Smooth muscle cell of the brain vasculature (primary cell): ENCODE measurements around the gene BAHCC1.
A peak's percentile ranks its signal among the peaks of the same experiment; 100 is the strongest.

Source experiments
- DNase-seq: peaks from one replicate; pipeline ENCODE4 v3.0.0-alpha.2; 2012; ENCODE audit warnings: low read depth, low spot score

BAHCC1 gene

DNA sequence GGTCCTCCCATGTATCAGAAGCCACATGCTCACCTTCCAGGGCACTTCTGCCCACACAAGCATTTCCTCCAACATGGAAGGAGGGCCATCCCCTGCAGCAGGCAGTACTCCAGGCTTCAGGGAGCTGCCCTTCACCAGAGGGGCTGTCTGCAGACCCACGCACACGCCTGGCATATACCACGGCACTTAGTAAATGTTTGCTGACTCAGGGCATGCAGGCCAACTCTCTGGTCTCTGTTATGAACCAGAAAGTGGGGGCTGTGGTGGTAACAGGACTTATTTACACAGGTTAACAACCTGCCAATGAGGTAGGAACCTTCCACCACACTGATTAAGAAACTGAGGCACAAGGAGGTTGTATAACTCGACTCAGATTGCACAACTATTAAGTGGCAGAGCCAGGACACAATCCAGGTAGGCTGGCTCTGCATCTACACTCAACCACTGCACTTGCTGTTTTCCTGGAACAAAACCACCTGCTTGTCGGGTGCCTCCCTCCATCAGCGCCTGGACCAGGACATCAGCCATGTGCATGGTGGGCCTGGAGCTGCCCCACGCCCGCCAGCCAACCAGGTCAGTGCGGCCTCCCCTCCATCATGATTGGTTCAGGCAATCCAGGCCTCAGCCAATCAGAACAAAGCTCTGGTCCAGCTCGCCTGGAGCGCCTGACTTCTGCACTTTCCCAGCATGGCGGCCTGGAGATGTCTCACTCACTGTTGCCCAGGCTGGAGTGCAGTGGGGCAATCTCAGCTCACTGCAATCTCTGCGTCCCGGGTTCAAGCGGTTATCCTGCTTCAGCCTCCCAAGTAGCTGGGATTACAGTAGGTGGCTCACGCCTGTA lies 98.2 kb downstream of the BAHCC1 start:
- no peak for DNase-seq

- no peak for DNase-seq
These were observed 99.5 kb downstream of the BAHCC1 start for GRCh38 chr17:81494626-81495377.

DNA sequence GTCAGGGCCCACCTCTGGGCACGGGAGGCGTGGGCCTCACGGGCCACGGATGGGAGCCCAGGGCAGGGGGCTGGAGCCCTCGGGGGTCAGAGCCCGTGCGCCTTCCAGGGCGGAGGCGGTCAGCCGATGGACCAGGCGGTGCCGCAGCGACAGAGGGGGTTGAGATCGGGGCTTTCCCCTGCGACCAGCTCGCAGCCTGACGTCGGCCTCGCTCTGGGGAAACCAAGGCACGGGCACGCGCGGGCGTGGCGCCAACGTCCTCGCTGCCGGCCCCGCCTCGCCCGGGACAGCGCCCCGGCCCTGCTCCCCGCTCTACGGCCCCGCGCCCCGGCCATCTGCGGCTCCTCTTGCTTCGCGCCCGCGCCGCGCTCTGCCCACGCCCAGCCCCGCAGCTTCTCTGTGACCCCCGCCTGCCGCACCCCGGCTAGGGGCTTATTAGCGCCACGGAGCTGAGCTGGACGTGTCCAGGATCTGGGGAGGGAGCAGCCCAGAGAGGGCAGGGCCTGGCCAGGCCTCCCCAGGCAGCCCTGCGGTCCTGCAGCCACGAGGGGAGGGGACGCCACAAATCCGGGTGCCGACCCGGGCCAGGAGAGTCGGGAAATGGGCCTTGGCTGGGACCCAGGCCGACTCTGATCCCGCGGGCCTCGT lies 103.8 kb downstream of the BAHCC1 start:
- no peak for DNase-seq

DNA sequence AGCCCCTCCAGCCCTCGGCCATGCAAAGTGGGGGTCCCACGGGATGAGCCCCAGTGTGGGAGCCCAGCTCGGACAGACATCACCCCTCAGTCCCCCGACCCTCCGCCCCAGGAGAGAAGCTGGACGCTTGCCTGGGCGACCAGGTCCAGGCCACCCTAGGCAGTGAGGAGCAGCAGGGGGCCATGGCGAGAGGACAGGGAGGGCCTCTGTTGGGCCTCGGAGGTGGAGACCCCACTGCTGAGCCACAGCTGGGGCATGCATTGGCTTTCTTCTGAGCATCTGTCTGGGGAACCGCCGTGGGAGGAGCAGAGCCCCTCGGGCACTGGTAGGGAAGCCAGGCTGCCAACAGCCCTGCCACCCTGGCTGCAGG lies 104.3 kb downstream of the BAHCC1 start:
- DNase-seq, result no peak

DNA sequence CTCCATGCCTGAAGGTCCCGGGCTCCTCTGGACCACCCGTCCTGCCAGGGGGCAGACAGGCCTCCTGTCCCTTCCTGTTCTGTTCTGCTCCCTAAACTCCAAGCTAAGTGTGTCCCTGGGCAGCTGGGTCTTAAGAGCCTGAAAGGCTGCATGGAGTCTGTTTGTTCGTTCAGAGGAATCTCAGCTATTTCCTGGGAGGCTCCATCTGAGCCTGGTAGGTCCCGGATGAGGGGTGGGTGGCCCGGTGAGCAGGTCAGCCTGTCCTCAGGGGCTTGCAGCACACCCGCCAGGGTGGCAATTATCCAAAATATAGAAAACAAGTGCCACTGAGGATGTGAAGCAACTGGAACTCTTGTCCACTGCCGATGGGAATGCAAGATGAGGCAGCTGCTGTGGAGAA lies 104.8 kb downstream of the BAHCC1 start:
- DNase-seq, result no peak

DNA sequence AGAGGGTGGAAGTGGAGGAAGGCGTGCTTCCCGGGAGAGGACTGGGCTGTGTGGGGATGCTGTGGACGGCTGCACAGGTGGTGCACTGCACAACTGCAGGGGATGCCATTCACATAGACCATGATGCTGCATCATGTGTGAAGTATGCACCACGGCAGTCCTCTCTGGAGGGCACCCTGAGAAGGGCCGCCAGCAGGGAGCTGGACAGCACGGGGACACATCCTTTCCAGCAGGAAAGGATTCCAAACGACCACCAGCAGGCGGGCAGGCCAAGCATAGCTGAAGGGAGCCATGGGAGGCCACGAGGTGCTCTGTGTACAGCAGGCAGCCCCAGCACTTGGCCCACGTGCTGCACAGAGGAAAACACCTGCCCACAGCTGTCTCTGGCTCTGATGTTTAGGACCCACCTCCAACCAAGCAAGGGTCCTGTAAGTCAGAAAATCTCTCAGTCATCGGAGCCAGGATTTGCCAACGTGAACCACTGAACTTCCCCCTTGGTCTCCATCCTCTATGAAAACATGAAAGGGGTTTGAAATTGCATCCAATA lies 107.3 kb downstream of the BAHCC1 start:
- DNase-seq, result no peak

DNA sequence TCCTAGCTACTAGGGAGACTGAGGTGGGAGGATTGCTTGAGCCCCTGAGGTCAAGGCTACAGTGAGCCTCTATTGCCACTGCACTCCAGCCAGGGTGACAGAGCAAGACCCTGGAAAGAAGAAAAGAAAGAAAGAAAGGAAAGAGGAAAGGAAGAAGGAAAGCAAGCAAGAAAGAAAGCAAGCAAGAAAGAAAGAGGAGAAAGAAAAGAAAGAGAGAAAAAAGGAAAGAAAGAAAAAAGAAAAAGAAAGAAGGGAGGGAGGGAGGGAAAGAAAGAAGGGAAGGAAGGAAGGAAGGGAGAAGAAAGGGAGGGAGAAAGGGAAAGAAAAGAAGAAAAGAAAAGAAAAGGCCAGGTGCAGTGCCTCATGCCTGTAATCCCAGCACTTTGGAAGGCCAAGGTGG lies 108.4 kb downstream of the BAHCC1 start:
- no peak for DNase-seq

- DNase-seq, result no peak
These were observed 113.5 kb downstream of the BAHCC1 start for GRCh38 chr17:81508639-81509206.

DNA sequence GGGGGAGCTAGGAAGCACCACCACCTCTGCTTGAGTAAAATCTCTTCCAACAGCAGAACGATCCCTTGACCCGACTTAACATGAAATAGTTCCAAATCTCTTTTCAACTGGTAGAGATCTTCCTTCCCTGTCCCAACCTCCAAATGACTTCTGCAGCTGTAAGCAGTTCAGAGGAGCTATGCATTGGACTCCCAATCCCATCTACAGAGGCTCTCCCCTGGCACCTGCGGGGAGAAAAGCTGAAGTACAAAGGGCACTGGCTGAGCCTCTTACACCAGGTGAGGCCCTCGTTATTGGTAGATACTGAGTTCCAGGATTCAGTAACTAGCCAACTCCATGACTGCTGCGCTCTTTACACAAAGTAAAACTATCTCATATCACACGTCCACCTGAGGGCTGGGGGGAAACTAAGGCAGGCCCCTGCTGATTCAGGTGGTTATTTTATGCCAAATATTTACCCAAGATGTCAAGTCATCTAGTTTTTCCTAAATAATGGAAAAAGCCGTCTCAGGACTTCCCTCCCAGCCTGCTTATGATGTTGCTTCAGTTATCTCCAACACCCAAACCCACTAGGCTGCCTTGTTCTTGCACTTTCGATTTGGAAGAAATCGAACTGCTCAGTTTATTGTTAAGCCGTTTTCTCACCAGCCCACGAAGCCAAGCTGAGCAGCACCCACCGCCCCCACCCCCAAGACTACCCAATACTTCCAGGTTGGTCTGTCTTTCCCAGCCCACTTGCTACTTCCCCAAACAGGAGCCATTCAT lies 114.1 kb downstream of the BAHCC1 start:
- DNase-seq, result no peak

DNA sequence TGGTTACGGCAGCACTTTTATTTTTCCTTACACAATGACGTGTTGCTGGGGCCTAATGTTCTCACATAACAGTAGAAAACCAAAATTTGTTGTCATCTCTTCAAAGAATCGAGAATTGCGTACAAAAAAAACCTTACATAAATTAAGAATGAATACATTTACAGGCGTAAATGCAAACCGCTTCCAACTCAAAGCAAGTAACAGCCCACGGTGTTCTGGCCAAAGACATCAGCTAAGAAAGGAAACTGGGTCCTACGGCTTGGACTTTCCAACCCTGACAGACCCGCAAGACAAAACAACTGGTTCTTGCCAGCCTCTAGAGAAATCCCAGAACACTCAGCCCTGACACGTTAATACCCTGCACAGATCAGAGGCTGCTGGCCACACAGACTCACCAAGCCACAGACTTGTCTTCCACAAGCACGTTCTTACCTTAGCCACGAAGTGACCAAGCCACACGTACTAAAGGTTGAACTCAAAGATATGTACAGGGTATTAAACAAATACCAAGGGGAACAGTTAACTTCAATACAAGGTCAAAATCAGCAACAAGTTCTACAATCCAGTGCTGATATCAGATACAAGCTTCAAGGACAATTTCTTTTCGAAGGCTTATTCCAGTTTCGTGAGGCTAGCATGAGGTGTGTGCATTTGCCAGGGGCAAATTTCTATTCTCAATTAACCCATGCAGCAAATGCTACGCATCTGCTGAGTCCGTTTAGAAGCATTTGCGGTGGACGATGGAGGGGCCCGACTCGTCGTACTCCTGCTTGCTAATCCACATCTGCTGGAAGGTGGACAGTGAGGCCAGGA lies 114.9 kb downstream of the BAHCC1 start:
- no peak for DNase-seq

DNA sequence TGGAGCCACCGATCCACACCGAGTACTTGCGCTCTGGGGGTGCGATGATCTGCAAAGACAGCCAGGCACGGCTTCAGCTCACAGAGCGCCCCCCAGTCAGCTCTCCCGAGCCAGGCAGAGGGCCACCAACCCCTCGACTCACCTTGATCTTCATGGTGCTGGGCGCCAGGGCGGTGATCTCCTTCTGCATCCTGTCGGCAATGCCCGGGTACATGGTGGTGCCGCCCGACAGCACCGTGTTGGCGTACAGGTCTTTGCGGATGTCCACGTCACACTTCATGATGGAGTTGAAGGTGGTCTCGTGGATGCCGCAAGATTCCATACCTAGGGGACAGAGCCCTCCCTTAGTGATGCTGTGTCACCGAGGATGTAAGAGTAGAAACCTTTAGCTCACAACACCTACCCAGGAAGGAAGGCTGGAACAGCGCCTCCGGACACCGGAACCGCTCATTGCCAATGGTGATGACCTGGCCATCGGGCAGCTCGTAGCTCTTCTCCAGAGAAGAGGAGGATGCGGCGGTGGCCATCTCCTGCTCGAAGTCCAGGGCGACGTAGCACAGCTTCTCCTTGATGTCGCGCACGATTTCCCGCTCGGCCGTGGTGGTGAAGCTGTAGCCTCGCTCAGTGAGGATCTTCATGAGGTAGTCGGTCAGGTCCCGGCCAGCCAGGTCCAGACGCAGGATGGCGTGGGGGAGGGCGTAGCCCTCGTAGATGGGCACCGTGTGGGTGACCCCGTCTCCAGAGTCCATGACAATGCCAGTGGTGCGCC lies 115.7 kb downstream of the BAHCC1 start:
- DNase-seq, result no peak

DNA sequence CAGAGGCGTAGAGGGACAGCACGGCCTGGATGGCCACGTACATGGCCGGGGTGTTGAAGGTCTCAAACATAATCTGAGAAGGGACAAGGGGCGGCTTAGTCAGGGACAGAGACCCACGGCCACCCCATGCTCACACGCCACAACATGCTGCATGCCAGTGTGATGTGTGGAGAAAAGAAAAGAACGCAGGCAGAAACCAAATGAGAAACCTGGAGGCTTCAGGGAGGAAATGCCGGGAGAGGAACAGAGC lies 116.2 kb downstream of the BAHCC1 start:
- no peak for DNase-seq

GRCh38 chr17:81511804-81512561 lies 116.7 kb downstream of the BAHCC1 start:
- no peak for DNase-seq

DNA sequence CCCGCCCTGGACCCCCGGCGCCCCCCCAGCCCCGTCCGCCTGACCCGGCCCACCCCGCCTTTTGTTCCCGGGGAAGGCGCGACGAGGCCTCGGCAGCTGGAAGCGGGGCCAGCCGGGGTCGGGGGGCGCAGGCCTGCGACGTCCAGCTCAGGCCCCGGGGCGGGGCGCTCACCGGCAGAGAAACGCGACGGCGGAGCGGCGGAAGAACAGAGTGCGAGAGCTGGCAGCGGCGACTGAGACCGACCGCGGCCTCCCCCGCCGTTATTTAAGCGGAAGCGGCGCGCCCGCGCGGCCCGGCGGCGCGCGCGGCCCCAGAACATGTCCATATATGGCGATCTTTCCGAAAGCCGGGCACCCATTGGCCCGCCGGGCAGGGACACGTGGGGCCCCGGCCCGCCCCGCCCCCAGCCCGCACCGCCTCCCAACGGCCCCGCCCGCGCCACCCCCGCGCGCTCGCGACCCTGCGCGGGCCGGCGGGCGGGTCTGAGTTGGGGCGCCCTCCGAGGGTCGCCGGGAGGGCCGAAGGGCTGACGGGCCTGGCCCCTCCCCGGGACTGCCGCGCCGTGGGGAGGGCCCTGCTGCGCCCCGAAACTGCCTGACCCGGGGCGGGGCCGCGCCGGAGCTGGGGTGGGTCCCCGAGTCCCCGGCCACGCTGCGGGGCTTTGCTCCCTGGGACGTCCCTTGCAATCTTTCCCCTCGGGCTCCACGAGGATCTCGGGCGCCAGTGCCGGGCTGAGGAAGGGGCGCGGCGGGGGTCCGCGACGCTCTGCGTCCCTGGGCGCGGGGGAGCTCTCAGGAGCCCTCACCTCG lies 117.5 kb downstream of the BAHCC1 start, which contains the start of gene ACTG1:
Gene ACTG1, minus strand, starts transcription at position 238 of the 810 bp plus-strand sequence. CDS start 445 bp downstream, outside the sequence.
- peak; percentile 89 for DNase-seq

DNA sequence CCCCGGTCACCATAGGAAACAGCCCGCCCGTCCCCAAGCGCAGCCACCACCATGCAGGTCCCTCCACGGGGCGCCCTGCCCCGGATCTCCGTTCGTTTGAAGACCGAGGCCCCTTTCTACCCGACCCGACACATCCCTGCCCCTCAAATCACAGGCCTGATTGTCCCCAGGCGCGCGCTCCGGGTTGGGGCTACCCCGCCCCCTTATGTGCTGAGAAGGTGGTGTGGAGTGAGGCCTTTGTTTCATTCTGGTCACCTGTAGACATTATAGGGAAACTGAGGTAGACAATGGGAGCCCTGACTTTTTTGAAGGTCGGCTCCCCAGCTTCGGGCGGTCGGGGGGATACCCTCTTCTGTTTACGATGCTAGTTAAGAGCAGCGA lies 118.1 kb downstream of the BAHCC1 start:
- DNase-seq, result no peak

DNA sequence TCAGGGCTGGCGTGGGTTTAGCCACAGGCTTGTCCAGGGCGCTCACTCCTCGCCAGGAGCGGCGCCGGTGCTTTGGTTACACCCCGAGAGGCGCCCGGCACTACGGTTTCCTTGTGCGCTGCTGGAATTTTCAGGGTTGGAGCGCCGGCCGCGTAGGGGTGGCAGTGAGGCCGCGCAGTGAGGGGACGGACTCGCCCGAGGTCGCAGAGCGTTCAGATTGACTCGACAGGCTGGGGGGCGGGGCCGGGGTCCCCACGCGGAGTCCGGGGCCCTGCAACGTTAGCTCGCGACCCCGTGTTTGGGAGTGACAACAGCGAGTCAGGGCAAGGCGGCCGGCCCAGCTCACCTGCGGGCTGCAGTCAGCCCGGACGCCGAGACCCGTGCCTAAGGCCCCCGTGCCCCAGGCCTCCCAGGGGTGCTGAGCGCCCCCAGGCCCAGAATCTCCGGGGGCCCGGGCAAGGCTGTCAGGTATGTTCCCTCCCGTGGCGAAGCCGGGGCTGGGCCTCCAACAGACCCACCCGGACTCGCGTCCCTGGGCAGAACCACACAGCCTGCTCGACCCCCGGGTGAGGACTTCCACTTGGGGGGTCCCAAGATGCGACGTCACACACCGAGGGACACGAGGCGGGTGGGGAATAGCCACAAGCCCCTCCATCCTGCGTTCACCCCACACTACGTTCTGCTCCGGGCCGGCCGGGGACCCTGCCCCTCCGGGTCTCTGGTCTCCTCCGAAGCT lies 118.7 kb downstream of the BAHCC1 start:
- no peak for DNase-seq

GRCh38 chr17:81514489-81514738 lies 119.2 kb downstream of the BAHCC1 start:
- no peak for DNase-seq
